Measurements from ENCODE around the gene CCER1. TPM values are rescaled to one million over a fixed set of nuclear protein-coding genes. Genes with fewer than 3 reads are reported as not detected.

Gene CCER1
- total and polyA plus RNA-seq, 9 of the 15 experiments (the other 6 are each of a cell fraction or from before 2014, with no cell fraction given): not detected

- Histone ChIP-seq H2AFZ (ENCODE audit: low read depth, low read length) (no peak overlapping the region), H3K9me1 (ENCODE audit: control insufficient read depth, insufficient read depth, low read length) (no peaks in the 10 kb centered on the region), H3K9ac (ENCODE audit: insufficient read depth in 1 of 2, low read depth in 2 of 2, low read length in 2 of 2) (no peak overlapping the region), H4K20me1 (replicated peaks; ENCODE audit: control insufficient read depth, insufficient read depth, low read length) (no peaks in the 10 kb centered on the region), H3K4me1 (replicated peaks in 1 of 2; ENCODE audit: control insufficient read depth in 2 of 2, insufficient read depth in 2 of 2, low read length in 2 of 2) (no peaks in the 10 kb centered on the region), H3K9me3 (replicated peaks; ENCODE audit: control insufficient read depth, insufficient read depth, low read depth, low read length) (no peaks in the 10 kb centered on the region), H3K4me2 (ENCODE audit: insufficient read depth, low read length) (no peak overlapping the region), H3K27me3 (ENCODE audit: control insufficient read depth in 2 of 2, insufficient read depth in 2 of 2, low read length in 2 of 2) (no peaks in the 10 kb centered on the region), H3K27ac (ENCODE audit: extremely low read depth, low read depth, low read length) (no peak overlapping the region), H3K4me3 (no peak overlapping the region), H3K79me2 (ENCODE audit: control insufficient read depth, insufficient read depth, low read length) (no peaks in the 10 kb centered on the region), H3K36me3 (ENCODE audit: control insufficient read depth, insufficient read depth, low read length) (no peaks in the 10 kb centered on the region)
- no peak for ATAC-seq
- 0% methylated on average over 1 of the region's 1 CpG for WGBS (ENCODE audit: insufficient coverage, low coverage, missing lambda C conversion rate)
- in situ Hi-C loops (cut with MboI): no loop called here
- BruUV-seq (replicated peaks): no TSS peak
- intact Hi-C loops (cut with micrococcal nuclease): no loop called here
- POLR2A ChIA-PET: interaction anchor here (0.9 kb wide), 1 partner anchor 9 kb away, joined by 3 read pairs; no protein-coding TSS in a partner anchor
- no peak for DNase-seq (ENCODE audit: extremely low read depth in 1 of 4, low spot score in 3 of 4)
- CTCF ChIA-PET (ENCODE audit: low intra/inter-chr PET ratio): no interaction called here
- no peak for FAIRE-seq
- TF ChIP-seq PRMT5 (CRISPR knock-in tag; IDR thresholded peaks at IDR 0.05): no peak
- TF ChIP-seq NR2F6 (CRISPR knock-in tag; IDR thresholded peaks at IDR 0.05): no peak
- no peak for TF ChIP-seq NBN (IDR thresholded peaks at IDR 0.05; ENCODE audit: low read depth)
- no peak for TF ChIP-seq ZNF316 (IDR thresholded peaks at IDR 0.05)
- TF ChIP-seq, protein P1, sequence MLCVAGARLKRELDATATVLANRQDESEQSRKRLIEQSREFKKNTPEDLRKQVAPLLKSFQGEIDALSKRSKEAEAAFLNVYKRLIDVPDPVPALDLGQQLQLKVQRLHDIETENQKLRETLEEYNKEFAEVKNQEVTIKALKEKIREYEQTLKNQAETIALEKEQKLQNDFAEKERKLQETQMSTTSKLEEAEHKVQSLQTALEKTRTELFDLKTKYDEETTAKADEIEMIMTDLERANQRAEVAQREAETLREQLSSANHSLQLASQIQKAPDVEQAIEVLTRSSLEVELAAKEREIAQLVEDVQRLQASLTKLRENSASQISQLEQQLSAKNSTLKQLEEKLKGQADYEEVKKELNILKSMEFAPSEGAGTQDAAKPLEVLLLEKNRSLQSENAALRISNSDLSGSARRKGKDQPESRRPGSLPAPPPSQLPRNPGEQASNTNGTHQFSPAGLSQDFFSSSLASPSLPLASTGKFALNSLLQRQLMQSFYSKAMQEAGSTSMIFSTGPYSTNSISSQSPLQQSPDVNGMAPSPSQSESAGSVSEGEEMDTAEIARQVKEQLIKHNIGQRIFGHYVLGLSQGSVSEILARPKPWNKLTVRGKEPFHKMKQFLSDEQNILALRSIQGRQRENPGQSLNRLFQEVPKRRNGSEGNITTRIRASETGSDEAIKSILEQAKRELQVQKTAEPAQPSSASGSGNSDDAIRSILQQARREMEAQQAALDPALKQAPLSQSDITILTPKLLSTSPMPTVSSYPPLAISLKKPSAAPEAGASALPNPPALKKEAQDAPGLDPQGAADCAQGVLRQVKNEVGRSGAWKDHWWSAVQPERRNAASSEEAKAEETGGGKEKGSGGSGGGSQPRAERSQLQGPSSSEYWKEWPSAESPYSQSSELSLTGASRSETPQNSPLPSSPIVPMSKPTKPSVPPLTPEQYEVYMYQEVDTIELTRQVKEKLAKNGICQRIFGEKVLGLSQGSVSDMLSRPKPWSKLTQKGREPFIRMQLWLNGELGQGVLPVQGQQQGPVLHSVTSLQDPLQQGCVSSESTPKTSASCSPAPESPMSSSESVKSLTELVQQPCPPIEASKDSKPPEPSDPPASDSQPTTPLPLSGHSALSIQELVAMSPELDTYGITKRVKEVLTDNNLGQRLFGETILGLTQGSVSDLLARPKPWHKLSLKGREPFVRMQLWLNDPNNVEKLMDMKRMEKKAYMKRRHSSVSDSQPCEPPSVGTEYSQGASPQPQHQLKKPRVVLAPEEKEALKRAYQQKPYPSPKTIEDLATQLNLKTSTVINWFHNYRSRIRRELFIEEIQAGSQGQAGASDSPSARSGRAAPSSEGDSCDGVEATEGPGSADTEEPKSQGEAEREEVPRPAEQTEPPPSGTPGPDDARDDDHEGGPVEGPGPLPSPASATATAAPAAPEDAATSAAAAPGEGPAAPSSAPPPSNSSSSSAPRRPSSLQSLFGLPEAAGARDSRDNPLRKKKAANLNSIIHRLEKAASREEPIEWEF (CRISPR knock-in tag; IDR thresholded peaks at IDR 0.05): no peak
- TF ChIP-seq, protein P2, sequence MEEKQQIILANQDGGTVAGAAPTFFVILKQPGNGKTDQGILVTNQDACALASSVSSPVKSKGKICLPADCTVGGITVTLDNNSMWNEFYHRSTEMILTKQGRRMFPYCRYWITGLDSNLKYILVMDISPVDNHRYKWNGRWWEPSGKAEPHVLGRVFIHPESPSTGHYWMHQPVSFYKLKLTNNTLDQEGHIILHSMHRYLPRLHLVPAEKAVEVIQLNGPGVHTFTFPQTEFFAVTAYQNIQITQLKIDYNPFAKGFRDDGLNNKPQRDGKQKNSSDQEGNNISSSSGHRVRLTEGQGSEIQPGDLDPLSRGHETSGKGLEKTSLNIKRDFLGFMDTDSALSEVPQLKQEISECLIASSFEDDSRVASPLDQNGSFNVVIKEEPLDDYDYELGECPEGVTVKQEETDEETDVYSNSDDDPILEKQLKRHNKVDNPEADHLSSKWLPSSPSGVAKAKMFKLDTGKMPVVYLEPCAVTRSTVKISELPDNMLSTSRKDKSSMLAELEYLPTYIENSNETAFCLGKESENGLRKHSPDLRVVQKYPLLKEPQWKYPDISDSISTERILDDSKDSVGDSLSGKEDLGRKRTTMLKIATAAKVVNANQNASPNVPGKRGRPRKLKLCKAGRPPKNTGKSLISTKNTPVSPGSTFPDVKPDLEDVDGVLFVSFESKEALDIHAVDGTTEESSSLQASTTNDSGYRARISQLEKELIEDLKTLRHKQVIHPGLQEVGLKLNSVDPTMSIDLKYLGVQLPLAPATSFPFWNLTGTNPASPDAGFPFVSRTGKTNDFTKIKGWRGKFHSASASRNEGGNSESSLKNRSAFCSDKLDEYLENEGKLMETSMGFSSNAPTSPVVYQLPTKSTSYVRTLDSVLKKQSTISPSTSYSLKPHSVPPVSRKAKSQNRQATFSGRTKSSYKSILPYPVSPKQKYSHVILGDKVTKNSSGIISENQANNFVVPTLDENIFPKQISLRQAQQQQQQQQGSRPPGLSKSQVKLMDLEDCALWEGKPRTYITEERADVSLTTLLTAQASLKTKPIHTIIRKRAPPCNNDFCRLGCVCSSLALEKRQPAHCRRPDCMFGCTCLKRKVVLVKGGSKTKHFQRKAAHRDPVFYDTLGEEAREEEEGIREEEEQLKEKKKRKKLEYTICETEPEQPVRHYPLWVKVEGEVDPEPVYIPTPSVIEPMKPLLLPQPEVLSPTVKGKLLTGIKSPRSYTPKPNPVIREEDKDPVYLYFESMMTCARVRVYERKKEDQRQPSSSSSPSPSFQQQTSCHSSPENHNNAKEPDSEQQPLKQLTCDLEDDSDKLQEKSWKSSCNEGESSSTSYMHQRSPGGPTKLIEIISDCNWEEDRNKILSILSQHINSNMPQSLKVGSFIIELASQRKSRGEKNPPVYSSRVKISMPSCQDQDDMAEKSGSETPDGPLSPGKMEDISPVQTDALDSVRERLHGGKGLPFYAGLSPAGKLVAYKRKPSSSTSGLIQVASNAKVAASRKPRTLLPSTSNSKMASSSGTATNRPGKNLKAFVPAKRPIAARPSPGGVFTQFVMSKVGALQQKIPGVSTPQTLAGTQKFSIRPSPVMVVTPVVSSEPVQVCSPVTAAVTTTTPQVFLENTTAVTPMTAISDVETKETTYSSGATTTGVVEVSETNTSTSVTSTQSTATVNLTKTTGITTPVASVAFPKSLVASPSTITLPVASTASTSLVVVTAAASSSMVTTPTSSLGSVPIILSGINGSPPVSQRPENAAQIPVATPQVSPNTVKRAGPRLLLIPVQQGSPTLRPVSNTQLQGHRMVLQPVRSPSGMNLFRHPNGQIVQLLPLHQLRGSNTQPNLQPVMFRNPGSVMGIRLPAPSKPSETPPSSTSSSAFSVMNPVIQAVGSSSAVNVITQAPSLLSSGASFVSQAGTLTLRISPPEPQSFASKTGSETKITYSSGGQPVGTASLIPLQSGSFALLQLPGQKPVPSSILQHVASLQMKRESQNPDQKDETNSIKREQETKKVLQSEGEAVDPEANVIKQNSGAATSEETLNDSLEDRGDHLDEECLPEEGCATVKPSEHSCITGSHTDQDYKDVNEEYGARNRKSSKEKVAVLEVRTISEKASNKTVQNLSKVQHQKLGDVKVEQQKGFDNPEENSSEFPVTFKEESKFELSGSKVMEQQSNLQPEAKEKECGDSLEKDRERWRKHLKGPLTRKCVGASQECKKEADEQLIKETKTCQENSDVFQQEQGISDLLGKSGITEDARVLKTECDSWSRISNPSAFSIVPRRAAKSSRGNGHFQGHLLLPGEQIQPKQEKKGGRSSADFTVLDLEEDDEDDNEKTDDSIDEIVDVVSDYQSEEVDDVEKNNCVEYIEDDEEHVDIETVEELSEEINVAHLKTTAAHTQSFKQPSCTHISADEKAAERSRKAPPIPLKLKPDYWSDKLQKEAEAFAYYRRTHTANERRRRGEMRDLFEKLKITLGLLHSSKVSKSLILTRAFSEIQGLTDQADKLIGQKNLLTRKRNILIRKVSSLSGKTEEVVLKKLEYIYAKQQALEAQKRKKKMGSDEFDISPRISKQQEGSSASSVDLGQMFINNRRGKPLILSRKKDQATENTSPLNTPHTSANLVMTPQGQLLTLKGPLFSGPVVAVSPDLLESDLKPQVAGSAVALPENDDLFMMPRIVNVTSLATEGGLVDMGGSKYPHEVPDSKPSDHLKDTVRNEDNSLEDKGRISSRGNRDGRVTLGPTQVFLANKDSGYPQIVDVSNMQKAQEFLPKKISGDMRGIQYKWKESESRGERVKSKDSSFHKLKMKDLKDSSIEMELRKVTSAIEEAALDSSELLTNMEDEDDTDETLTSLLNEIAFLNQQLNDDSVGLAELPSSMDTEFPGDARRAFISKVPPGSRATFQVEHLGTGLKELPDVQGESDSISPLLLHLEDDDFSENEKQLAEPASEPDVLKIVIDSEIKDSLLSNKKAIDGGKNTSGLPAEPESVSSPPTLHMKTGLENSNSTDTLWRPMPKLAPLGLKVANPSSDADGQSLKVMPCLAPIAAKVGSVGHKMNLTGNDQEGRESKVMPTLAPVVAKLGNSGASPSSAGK (IDR thresholded peaks at IDR 0.05): no peak
- TF ChIP-seq ZFP30 (CRISPR knock-in tag; IDR thresholded peaks at IDR 0.05; ENCODE audit: borderline replicate concordance): no peak
Measured at GRCh38 chr12:91001306-91001705, 46.3 kb upstream of the CCER1 start.

Data from K562 (cell line).